ENCODE measurements around the gene COPS9. TPM values are rescaled to one million over a fixed set of nuclear protein-coding genes. Genes with fewer than 3 reads are reported as not detected.

COPS9 gene
- total and polyA plus RNA-seq, 7 donors = 235 to 458 (median 327) TPM

GRCh38 chr2:240098349-240098748, 37.8 kb downstream of the COPS9 start:
- H3K27ac ChIP-seq = no peak overlapping the region
- WGBS, 2 donors = 36 to 72% methylated on average over 2 of the region's 2 CpGs
- no peak overlapping the region for H3K4me3 ChIP-seq
- intact Hi-C loops (cut with DNase I) = no loop called here
- peaks cover 13 to 66% (median 22%) of the 10 kb centered on the region in 3 donors for H3K27me3 ChIP-seq
- H3K4me1 ChIP-seq = no peaks in the 10 kb centered on the region
- H3K9me3 ChIP-seq = peaks cover 0 to 1% (median 0%) of the 10 kb centered on the region in 4 donors
- TF ChIP-seq EP300 (IDR thresholded peaks at IDR 0.05) (no peak), POLR2AphosphoS5 (IDR thresholded peaks at IDR 0.05) (no peak), POLR2A (IDR thresholded peaks at IDR 0.05) (no peak)
- TF ChIP-seq, protein P1, sequence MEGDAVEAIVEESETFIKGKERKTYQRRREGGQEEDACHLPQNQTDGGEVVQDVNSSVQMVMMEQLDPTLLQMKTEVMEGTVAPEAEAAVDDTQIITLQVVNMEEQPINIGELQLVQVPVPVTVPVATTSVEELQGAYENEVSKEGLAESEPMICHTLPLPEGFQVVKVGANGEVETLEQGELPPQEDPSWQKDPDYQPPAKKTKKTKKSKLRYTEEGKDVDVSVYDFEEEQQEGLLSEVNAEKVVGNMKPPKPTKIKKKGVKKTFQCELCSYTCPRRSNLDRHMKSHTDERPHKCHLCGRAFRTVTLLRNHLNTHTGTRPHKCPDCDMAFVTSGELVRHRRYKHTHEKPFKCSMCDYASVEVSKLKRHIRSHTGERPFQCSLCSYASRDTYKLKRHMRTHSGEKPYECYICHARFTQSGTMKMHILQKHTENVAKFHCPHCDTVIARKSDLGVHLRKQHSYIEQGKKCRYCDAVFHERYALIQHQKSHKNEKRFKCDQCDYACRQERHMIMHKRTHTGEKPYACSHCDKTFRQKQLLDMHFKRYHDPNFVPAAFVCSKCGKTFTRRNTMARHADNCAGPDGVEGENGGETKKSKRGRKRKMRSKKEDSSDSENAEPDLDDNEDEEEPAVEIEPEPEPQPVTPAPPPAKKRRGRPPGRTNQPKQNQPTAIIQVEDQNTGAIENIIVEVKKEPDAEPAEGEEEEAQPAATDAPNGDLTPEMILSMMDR (IDR thresholded peaks at IDR 0.05) = no peak
- DNase-seq = no peak
- H3K36me3 ChIP-seq = no peaks in the 10 kb centered on the region

GRCh38 chr2:240095556-240096523, 40.3 kb downstream of the COPS9 start:
- no peak for DNase-seq

GRCh38 chr2:240089306-240089705, 46.8 kb downstream of the COPS9 start:
- peaks cover 3 to 22% (median 8%) of the 10 kb centered on the region in 4 donors for H3K9me3 ChIP-seq
- peaks cover 0 to 24% (median 7%) of the 10 kb centered on the region in 3 donors for H3K27me3 ChIP-seq
- H3K4me1 ChIP-seq = no peaks in the 10 kb centered on the region
- H3K27ac ChIP-seq = no peak overlapping the region
- no peak overlapping the region for H3K4me3 ChIP-seq
- 41 to 66% methylated on average over 5 of the region's 5 CpGs for WGBS, 2 donors
- no peak for DNase-seq
- no peaks in the 10 kb centered on the region for H3K36me3 ChIP-seq
- intact Hi-C loops (cut with DNase I) = no loop called here
- TF ChIP-seq POLR2A (IDR thresholded peaks at IDR 0.05) (no peak), EP300 (IDR thresholded peaks at IDR 0.05) (no peak), POLR2AphosphoS5 (IDR thresholded peaks at IDR 0.05) (no peak)
- TF ChIP-seq, protein P1 (IDR thresholded peaks at IDR 0.05) = no peak

More at GRCh38 chr2:240095556-240096523, 40.3 kb downstream of the COPS9 start:
- Histone ChIP-seq H3K4me1 (no peaks in the 10 kb centered on the region), H3K4me3 (no peak overlapping the region), H3K27me3 (peaks cover 13 to 75% (median 29%) of the 10 kb centered on the region in 3 donors), H3K36me3 (no peaks in the 10 kb centered on the region), H3K27ac (no peak overlapping the region), H3K9me3 (peaks cover 0 to 6% (median 2%) of the 10 kb centered on the region in 4 donors)
- TF ChIP-seq POLR2A (IDR thresholded peaks at IDR 0.05) (no peak), POLR2AphosphoS5 (IDR thresholded peaks at IDR 0.05) (no peak), EP300 (IDR thresholded peaks at IDR 0.05) (no peak)
- TF ChIP-seq, protein P1 (IDR thresholded peaks at IDR 0.05) = no peak
- 7 to 14% methylated on average over 43 of the region's 43 CpGs for WGBS, 2 donors
- intact Hi-C loops (cut with DNase I) = no loop called here

DNA sequence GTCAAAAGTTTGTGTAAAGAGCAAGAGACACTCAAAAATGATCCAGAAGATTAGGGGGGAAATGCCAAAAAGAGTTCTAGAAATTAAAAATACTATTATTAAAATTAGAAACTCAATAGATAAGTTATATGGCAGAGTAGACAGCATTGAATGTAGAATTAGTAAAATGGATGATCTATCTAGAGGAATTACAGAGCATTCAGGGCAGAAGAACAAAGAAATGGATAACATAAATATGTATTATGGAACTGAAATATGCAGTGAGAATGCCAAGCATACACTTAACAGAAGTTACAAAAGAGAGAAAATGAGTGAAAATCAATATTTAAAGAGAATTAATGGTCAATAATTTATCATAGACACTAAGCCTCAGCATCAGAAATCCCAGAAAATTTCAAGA, 49.5 kb downstream of the COPS9 start:
- Histone ChIP-seq H3K4me1 (no peaks in the 10 kb centered on the region), H3K9me3 (peaks cover 3 to 17% (median 6%) of the 10 kb centered on the region in 4 donors), H3K36me3 (no peaks in the 10 kb centered on the region), H3K27me3 (peaks cover 0 to 5% (median 0%) of the 10 kb centered on the region in 3 donors), H3K27ac (no peak overlapping the region), H3K4me3 (no peak overlapping the region)
- TF ChIP-seq EP300 (IDR thresholded peaks at IDR 0.05) = no peak
- TF ChIP-seq, protein P1 (IDR thresholded peaks at IDR 0.05) = no peak
- no peak for TF ChIP-seq POLR2AphosphoS5 (IDR thresholded peaks at IDR 0.05)
- no peak for TF ChIP-seq POLR2A (IDR thresholded peaks at IDR 0.05)
- DNase-seq = no peak
- intact Hi-C loops (cut with DNase I) = no loop called here

Other genes starting within 250 kb of the COPS9 start
- 100 to 1,000 TPM in 1 of 4 donors, 10 to 100 TPM in 3; 49.6 to 110 (median 63.1) TPM for gene NDUFA10, start 111.0 kb downstream of the COPS9 start, total RNA-seq
- 100 to 1,000 TPM; 116 to 162 (median 151) TPM for gene NDUFA10, start 111.0 kb downstream of the COPS9 start, polyA plus RNA-seq
- gene OR6B2, start 105.9 kb downstream of the COPS9 start, total RNA-seq = not detected
- not detected for gene OR6B2, start 105.9 kb downstream of the COPS9 start, polyA plus RNA-seq
- not detected for gene OR6B3, start 82.8 kb downstream of the COPS9 start, total RNA-seq
- gene OR6B3, start 82.8 kb downstream of the COPS9 start, polyA plus RNA-seq = not detected
- not detected for gene OTOS, start 4.4 kb upstream of the COPS9 start, total RNA-seq
- gene OTOS, start 4.4 kb upstream of the COPS9 start, polyA plus RNA-seq = not detected

All from sigmoid colon (tissue), 7 donors.